HepG2 (cell line): ENCODE results near the gene PTHLH. TPM values are rescaled to one million over a fixed set of nuclear protein-coding genes. Genes with fewer than 3 reads are reported as not detected.

Source experiments
- ATAC-seq: fragments of 200-7000 bp; cut with Tn5 transposase; 3 replicates; pipeline ENCODE4 v1.9.1; 2020; ENCODE audit warnings: mild to moderate bottlenecking, moderate library complexity
- BruUV-seq: library from RNA; stranded (reverse); fragments of 400-500 nt; replicated peaks from 2 replicates; lab custom pipeline; 2021; lab: Mats Ljungman, UMichigan
- CTCF ChIA-PET: fragments of 300-600 bp; formaldehyde crosslinking; extraction: SDS; loops from one replicate; lab custom pipeline; 2021; ENCODE audit warnings: low total read pairs, inconsistent platforms, low intra/inter-chr PET ratio; lab: Yijun Ruan, JAX
- POLR2A ChIA-PET: fragments of 350-600 bp; sonication (Branson Sonifier 250); formaldehyde crosslinking; loops from one replicate; lab custom pipeline; 2020; ENCODE audit warnings: antibody characterized with exemption, inconsistent platforms; lab: Yijun Ruan, JAX
- DNase-seq: peaks from one replicate; pipeline ENCODE4 v3.0.0-alpha.2; 2015; ENCODE audit warnings: low spot score
- FAIRE-seq: peaks from 3 replicates; lab custom pipeline; 2011; peaks lifted over from hg19 to GRCh38; lab: Jason Lieb, UNC
- H2AFZ ChIP-seq: one replicate; pipeline ENCODE4 v1.6.1; 2011; ENCODE audit warnings: low read length, inconsistent platforms
- H3K27ac ChIP-seq: fragments of 300-600 bp; 3 replicates; pipeline ENCODE4 v1.8.0; 2011; ENCODE audit warnings: mixed run types, mild to moderate bottlenecking, mixed read lengths, low read length, inconsistent platforms; ENCODE audit not compliant: insufficient read depth; ENCODE audit errors: extremely low read length
- H3K27me3 ChIP-seq, 2 experiments: fragments of 200-600 bp in 1 of 2; 2 replicates in 1 of 2; 3 replicates in 1 of 2; pipeline versions ENCODE4 v1.6.0 to v1.8.0; 2011; ENCODE audit warnings: low read length in 2 of 2, mild to moderate bottlenecking in 2 of 2, moderate library complexity in 2 of 2, inconsistent platforms in 1 of 2; ENCODE audit not compliant: insufficient read depth in 2 of 2, control insufficient read depth in 1 of 2
- H3K36me3 ChIP-seq, 2 experiments: fragments of 200-600 bp in 1 of 2; replicated peaks in 1 of 2; 2 replicates in 1 of 2; 3 replicates in 1 of 2; pipeline versions ENCODE4 v1.5.1 to v1.8.0; 2011; ENCODE audit warnings: low read length in 2 of 2, inconsistent platforms in 1 of 2; ENCODE audit not compliant: insufficient read depth in 2 of 2, control insufficient read depth in 1 of 2
- H3K4me1 ChIP-seq: 2 replicates; pipeline ENCODE4 v1.5.1; 2012; ENCODE audit warnings: low read length, inconsistent platforms; ENCODE audit not compliant: insufficient read depth
- H3K4me2 ChIP-seq: 2 replicates; pipeline ENCODE4 v1.6.0; 2011; ENCODE audit warnings: low read depth, low read length, inconsistent platforms
- H3K4me3 ChIP-seq, 3 experiments: fragments of 200-600 bp in 1 of 3; sonication (generic), shearing (Covaris generic) in 1 of 3; replicated peaks in 1 of 3; 2 replicates each; pipeline ENCODE4 v1.5.1; 2011 to 2016; ENCODE audit warnings: low read length in 3 of 3, inconsistent platforms in 2 of 3, low read depth in 2 of 3, mild to moderate bottlenecking in 2 of 3, control low read depth in 1 of 3, mixed read lengths in 1 of 3; ENCODE audit not compliant: insufficient read depth in 1 of 3
- H3K79me2 ChIP-seq: one replicate; pipeline ENCODE4 v1.6.1; 2011; ENCODE audit warnings: low read length, inconsistent platforms; ENCODE audit not compliant: insufficient read depth
- H3K9ac ChIP-seq: 2 replicates; pipeline ENCODE4 v1.6.0; 2011; ENCODE audit warnings: mild to moderate bottlenecking, low read depth, low read length, inconsistent platforms; ENCODE audit not compliant: insufficient read depth
- H3K9me3 ChIP-seq: 2 replicates; pipeline ENCODE4 v1.5.1; 2012; ENCODE audit warnings: mild to moderate bottlenecking, low read length
- H4K20me1 ChIP-seq: 2 replicates; pipeline ENCODE4 v1.6.0; 2011; ENCODE audit warnings: inconsistent platforms, mild to moderate bottlenecking, low read length, moderate library complexity; ENCODE audit not compliant: insufficient read depth
- ARHGAP35 ChIP-seq: sonication (generic); formaldehyde crosslinking; IDR thresholded peaks from 2 replicates; pipeline ENCODE4 v1.9.0; 2022; ENCODE audit warnings: mild to moderate bottlenecking, inconsistent platforms, moderate library complexity, missing genetic modification reagents, borderline replicate concordance
- BORCS8-MEF2B ChIP-seq: sonication (generic); formaldehyde crosslinking; IDR thresholded peaks from 2 replicates; pipeline ENCODE4 v1.8.0; 2022; ENCODE audit warnings: mild to moderate bottlenecking, missing genetic modification reagents
- HDAC6 ChIP-seq: fragments of 200-600 bp; sonication (generic); IDR thresholded peaks from 2 replicates; pipeline ENCODE4 v1.7.0; 2017; ENCODE audit warnings: mild to moderate bottlenecking, antibody characterized with exemption, low read length, low read depth
- HNRNPUL1 ChIP-seq: fragments of 200-400 bp; formaldehyde crosslinking; IDR thresholded peaks from 2 replicates; pipeline ENCODE4 v1.6.1; 2017; ENCODE audit warnings: low read depth, mild to moderate bottlenecking, low read length, moderate library complexity
- JUN ChIP-seq: sonication (generic); formaldehyde crosslinking; IDR thresholded peaks from 2 replicates; pipeline ENCODE4 v1.4.0; 2020; ENCODE audit warnings: mild to moderate bottlenecking, missing genetic modification reagents
- KLF13 ChIP-seq: sonication (generic); formaldehyde crosslinking; IDR thresholded peaks from 2 replicates; pipeline ENCODE4 v1.4.0; 2020; ENCODE audit warnings: mild to moderate bottlenecking, missing genetic modification reagents
- KLF6 ChIP-seq: IDR thresholded peaks from 2 replicates; pipeline ENCODE4 v1.8.0; 2016; ENCODE audit warnings: missing biosample characterization, missing genetic modification reagents
- MAZ ChIP-seq, 2 experiments: sonication (generic) in 1 of 2; formaldehyde crosslinking in 1 of 2; IDR thresholded peaks; 2 replicates each; pipeline versions ENCODE4 v1.5.0 to v1.6.1; 2012 to 2020; ENCODE audit warnings: low read depth in 2 of 2, mild to moderate bottlenecking in 2 of 2, borderline replicate concordance in 1 of 2, improper control_type of control experiment in 1 of 2, low read length in 1 of 2, missing genetic modification reagents in 1 of 2, moderate library complexity in 1 of 2
- NPAS2 ChIP-seq: sonication (generic); formaldehyde crosslinking; IDR thresholded peaks from 2 replicates; pipeline ENCODE4 v1.8.0; 2022; ENCODE audit warnings: mild to moderate bottlenecking, missing genetic modification reagents, borderline replicate concordance
- SIX4 ChIP-seq: sonication (generic); formaldehyde crosslinking; IDR thresholded peaks from 2 replicates; pipeline ENCODE4 v1.4.0; 2020; ENCODE audit warnings: missing genetic modification reagents
- TBX3 ChIP-seq: fragments of 450-650 bp; IDR thresholded peaks from 2 replicates; pipeline ENCODE4 v1.6.1; 2017; ENCODE audit warnings: antibody characterized with exemption, mild to moderate bottlenecking, inconsistent platforms, borderline replicate concordance
- ZFP62 ChIP-seq: sonication (generic); formaldehyde crosslinking; IDR thresholded peaks from 2 replicates; pipeline ENCODE4 v1.4.0; 2020; ENCODE audit warnings: missing genetic modification reagents
- ZNF33A ChIP-seq: sonication (generic); formaldehyde crosslinking; IDR thresholded peaks from 2 replicates; pipeline ENCODE4 v1.5.1; 2020; ENCODE audit warnings: missing genetic modification reagents, mild to moderate bottlenecking, moderate library complexity, borderline replicate concordance
- ZNF543 ChIP-seq: sonication (generic); formaldehyde crosslinking; IDR thresholded peaks from 2 replicates; pipeline ENCODE4 v1.4.0; 2020; ENCODE audit warnings: mild to moderate bottlenecking, missing genetic modification reagents
- WGBS: methylation state at CpG from one replicate; pipeline ENCODE4 v1.1.6; 2017; ENCODE audit warnings: low lambda C conversion rate; 5-methylcytosine and 5-hydroxymethylcytosine counted together
- in situ Hi-C: cut with HindIII; loops from 2 replicates; pipeline ENCODE4 v1.10.0; 2017; ENCODE audit warnings: low pct_unique_long_range_greater_than_20kb; ENCODE audit not compliant: extremely low pct_ligation_motif_present
- intact Hi-C: fragments of 100-400 bp; cut with micrococcal nuclease; formaldehyde crosslinking; loops from one replicate; pipeline ENCODE4 v1.10.0; 2022; ENCODE audit not compliant: unreplicated experiment
- polyA plus RNA-seq, 8 experiments: library from polyadenylated mRNA; depleted of rRNA in 3 of 8; stranded (reverse) in 7 of 8; unstranded in 1 of 8; fragments of >200 nt; fragmentation: Illumina TruSeq in 4 of 8; extraction: Trizol in 4 of 8; gene quantifications; 2 replicates each; pipeline versions ENCODE4 v1.2.1 to v1.2.3, GENCODE V29; 2011 to 2016; ENCODE audit warnings: low read depth in 4 of 8, missing spikeins in 1 of 8, mixed read lengths in 1 of 8; ENCODE audit not compliant: insufficient read depth in 1 of 8
- total RNA-seq, 5 experiments: library from RNA; depleted of rRNA; stranded (reverse); fragments of >200 nt; fragmentation: Illumina TruSeq; extraction: Trizol; gene quantifications; 2 replicates each; pipeline ENCODE4 v1.2.3, GENCODE V29; 2016; ENCODE audit warnings: low read depth in 1 of 5
- TF ChIP-seq, protein P1 (sequence below): sonication (generic); formaldehyde crosslinking; IDR thresholded peaks from 2 replicates; pipeline ENCODE4 v1.4.0; 2020; ENCODE audit warnings: missing genetic modification reagents
- TF ChIP-seq, protein P2 (sequence below): sonication (generic); formaldehyde crosslinking; IDR thresholded peaks from 2 replicates; pipeline ENCODE4 v1.5.0; 2020; ENCODE audit warnings: missing genetic modification reagents

Gene PTHLH
- total and polyA plus RNA-seq, 2 of the 13 experiments (the other 11 are each of a cell fraction or from before 2014, with no cell fraction given), result 0.22 TPM; not detected in 1

GRCh38 chr12:27957366-27957765 is 15.2 kb downstream of the PTHLH start:
- H3K4me3 ChIP-seq, result no peak overlapping the region
- no peaks in the 10 kb centered on the region for H4K20me1 ChIP-seq
- TF ChIP-seq ARHGAP35 (CRISPR knock-in tag) (no peak), NPAS2 (CRISPR knock-in tag) (no peak), KLF6 (CRISPR knock-in tag) (no peak), ZNF543 (CRISPR knock-in tag) (no peak), ZFP62 (CRISPR knock-in tag) (no peak), TBX3 (no peak), HNRNPUL1 (no peak), JUN (CRISPR knock-in tag) (no peak), HDAC6 (no peak), MAZ (IDR thresholded peaks at IDR 0.05; ENCODE audit: borderline replicate concordance, low read depth, low read length) (no peak), MAZ (CRISPR knock-in tag; IDR thresholded peaks at IDR 0.05; ENCODE audit: low read depth) (no peak), ZNF33A (no peak), BORCS8-MEF2B (no peak), SIX4 (CRISPR knock-in tag) (no peak), KLF13 (CRISPR knock-in tag) (no peak)
- TF ChIP-seq, protein P1, sequence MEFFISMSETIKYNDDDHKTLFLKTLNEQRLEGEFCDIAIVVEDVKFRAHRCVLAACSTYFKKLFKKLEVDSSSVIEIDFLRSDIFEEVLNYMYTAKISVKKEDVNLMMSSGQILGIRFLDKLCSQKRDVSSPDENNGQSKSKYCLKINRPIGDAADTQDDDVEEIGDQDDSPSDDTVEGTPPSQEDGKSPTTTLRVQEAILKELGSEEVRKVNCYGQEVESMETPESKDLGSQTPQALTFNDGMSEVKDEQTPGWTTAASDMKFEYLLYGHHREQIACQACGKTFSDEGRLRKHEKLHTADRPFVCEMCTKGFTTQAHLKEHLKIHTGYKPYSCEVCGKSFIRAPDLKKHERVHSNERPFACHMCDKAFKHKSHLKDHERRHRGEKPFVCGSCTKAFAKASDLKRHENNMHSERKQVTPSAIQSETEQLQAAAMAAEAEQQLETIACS (CRISPR knock-in tag), result no peak
- TF ChIP-seq, protein P2, sequence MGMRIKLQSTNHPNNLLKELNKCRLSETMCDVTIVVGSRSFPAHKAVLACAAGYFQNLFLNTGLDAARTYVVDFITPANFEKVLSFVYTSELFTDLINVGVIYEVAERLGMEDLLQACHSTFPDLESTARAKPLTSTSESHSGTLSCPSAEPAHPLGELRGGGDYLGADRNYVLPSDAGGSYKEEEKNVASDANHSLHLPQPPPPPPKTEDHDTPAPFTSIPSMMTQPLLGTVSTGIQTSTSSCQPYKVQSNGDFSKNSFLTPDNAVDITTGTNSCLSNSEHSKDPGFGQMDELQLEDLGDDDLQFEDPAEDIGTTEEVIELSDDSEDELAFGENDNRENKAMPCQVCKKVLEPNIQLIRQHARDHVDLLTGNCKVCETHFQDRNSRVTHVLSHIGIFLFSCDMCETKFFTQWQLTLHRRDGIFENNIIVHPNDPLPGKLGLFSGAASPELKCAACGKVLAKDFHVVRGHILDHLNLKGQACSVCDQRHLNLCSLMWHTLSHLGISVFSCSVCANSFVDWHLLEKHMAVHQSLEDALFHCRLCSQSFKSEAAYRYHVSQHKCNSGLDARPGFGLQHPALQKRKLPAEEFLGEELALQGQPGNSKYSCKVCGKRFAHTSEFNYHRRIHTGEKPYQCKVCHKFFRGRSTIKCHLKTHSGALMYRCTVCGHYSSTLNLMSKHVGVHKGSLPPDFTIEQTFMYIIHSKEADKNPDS, result no peak
- FAIRE-seq (no peak), DNase-seq (no peak), ATAC-seq (no peak)
- H3K4me2 ChIP-seq, result no peak overlapping the region
- no peak overlapping the region for H3K27ac ChIP-seq
- H3K27me3 ChIP-seq, result no peaks in the 10 kb centered on the region; a peak in 1 of 5 replicates
- H3K79me2 ChIP-seq, result no peaks in the 10 kb centered on the region
- WGBS, result 7% methylated on average over 3 of the region's 3 CpGs
- in situ Hi-C loops (no loop called here), intact Hi-C loops (no loop called here)
- CTCF ChIA-PET, result no interaction called here
- H2AFZ ChIP-seq, result no peak overlapping the region
- no peaks in the 10 kb centered on the region for H3K36me3 ChIP-seq
- H3K4me1 ChIP-seq, result no peaks in the 10 kb centered on the region
- H3K9ac ChIP-seq, result no peak overlapping the region
- BruUV-seq, result no TSS peak
- no peaks in the 10 kb centered on the region for H3K9me3 ChIP-seq
- POLR2A ChIA-PET, result no interaction called here
